GM23248 (cell line): ENCODE data around the gene PRAC1.

Experiments
- EZH2 ChIP-seq: fragments of 200-600 bp; sonication (generic); IDR thresholded peaks from 2 replicates; pipeline ENCODE4 v1.6.1; 2018; ENCODE audit warnings: antibody characterized with exemption, mild to moderate bottlenecking; ENCODE audit not compliant: insufficient read depth, poor library complexity, severe bottlenecking
- EZH2phosphoT487 ChIP-seq: fragments of 200-600 bp; sonication (generic); IDR thresholded peaks from 2 replicates; pipeline ENCODE4 v1.6.1; 2018; ENCODE audit warnings: antibody characterized with exemption, moderate library complexity, mild to moderate bottlenecking, low read depth; ENCODE audit not compliant: insufficient read depth

DNA sequence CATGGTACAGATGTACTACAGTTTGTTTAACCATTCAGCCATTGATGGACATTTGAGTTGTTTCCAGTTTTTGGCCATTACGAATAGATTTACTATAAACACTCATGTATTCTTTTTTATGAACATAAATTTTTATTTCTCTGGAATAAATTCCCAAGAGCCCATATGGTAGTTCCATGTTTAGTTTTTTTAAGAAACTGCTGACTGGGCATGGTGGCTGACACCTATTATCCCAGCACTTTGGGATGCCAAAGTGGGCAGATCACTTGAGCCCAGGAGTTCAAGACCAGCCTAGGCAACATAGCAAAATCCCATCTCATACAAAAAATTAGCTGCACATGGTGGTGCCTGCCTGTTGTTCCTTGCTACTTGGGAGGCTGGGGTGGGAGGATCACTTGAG lies 30.3 kb downstream of the PRAC1 start:
- TF ChIP-seq EZH2 (no peak), EZH2phosphoT487 (no peak)
